Measurements from ENCODE around the gene GPR65. TPM values are rescaled to one million over a fixed set of nuclear protein-coding genes. Genes with fewer than 3 reads are reported as not detected.

The GPR65 gene
- polyA plus RNA-seq, 1 of the 3 experiments (the other 2 are of a cell fraction): under 0.01 TPM

DNA sequence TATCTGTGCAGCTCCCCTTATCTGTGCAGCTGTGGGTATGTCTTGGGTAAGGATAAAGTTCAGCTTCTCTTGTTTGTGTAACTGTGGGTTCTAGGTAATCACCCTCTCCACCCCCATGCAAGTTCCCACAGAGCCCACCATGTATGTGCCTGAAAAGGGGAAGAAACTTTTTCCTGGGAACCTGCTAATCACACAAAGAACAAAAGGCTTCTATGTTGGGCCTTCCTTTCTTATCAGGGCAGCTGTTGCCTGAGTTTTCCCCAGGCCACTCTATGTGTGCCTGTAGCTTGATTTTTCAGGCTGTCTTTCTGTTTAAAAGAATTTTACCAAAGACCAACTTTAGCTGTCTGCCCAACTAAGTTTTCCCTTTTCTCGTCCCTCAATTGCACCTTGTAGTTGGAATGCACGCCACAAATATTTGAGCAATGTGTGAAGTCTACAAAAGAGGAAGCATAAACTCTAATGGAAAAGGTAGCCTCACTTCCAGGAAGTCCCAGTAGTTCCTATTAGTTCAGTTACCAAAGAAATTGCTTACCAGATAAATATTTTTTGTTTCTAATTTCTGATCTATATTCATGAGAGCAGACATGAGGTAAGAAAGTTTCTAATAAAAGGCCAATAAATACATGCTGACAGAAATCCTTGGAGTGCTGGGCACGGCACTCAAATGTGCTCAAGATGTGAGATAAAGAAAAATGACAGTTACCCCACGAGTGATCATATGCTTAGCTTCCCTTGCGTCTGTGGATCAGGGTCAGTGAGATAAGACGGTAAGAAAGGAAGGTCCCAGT is 9.2 kb upstream of the GPR65 start (continued):
- TF ChIP-seq RCOR1 (IDR thresholded peaks at IDR 0.05; ENCODE audit: low read length) (no peak), USF1 (IDR thresholded peaks at IDR 0.05; ENCODE audit: borderline replicate concordance, low read depth) (no peak), FOXJ3 (CRISPR knock-in tag; IDR thresholded peaks at IDR 0.05) (no peak), NFIC (IDR thresholded peaks at IDR 0.05; ENCODE audit: borderline replicate concordance) (no peak), TCF12 (IDR thresholded peaks at IDR 0.05) (no peak), CHD2 (IDR thresholded peaks at IDR 0.05; ENCODE audit: low read length, partially characterized antibody) (no peak), POLR2AphosphoS5 (IDR thresholded peaks at IDR 0.05; ENCODE audit: low read depth, low read length) (no peak), FOXM1 (IDR thresholded peaks at IDR 0.05; ENCODE audit: low read depth) (no peak)
- TF ChIP-seq, protein P1, sequence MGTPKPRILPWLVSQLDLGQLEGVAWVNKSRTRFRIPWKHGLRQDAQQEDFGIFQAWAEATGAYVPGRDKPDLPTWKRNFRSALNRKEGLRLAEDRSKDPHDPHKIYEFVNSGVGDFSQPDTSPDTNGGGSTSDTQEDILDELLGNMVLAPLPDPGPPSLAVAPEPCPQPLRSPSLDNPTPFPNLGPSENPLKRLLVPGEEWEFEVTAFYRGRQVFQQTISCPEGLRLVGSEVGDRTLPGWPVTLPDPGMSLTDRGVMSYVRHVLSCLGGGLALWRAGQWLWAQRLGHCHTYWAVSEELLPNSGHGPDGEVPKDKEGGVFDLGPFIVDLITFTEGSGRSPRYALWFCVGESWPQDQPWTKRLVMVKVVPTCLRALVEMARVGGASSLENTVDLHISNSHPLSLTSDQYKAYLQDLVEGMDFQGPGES (IDR thresholded peaks at IDR 0.05; ENCODE audit: low read depth, low read length): no peak

DNA sequence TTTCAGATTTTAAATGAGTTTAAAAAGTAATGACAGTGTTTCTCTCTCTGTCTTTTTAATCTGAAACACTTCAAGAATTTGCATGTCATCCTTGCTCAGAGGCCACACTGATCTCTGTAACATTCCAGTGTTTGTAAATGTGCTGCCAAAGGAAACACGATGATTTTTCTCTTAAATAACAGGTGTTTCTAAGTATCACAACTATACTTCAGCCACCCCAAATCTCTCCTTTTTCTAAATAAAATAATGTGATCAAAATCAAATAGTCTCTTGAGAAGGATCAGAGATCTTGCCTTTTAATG is 8.7 kb upstream of the GPR65 start:
- 52% methylated on average over 1 of the region's 1 CpG for WGBS (ENCODE audit: low lambda C conversion rate)
- ChIA-PET CTCF (no interaction called here), POLR2A (no interaction called here)
- no peaks in the 10 kb centered on the region for H3K27me3 ChIP-seq (ENCODE audit: insufficient read depth)
- H3K9ac ChIP-seq: no peak overlapping the region
- H3K4me2 ChIP-seq: no peak overlapping the region
- no peaks in the 10 kb centered on the region for H3K9me3 ChIP-seq
- no peak overlapping the region for H3K27ac ChIP-seq (ENCODE audit: low read depth in 2 of 2, low read length in 1 of 2)
- no peaks in the 10 kb centered on the region for H3F3A ChIP-seq (replicated peaks; ENCODE audit: insufficient read depth)
- H3K79me2 ChIP-seq (ENCODE audit: insufficient read depth): no peaks in the 10 kb centered on the region
- H3K9me2 ChIP-seq: no peaks in the 10 kb centered on the region
- H3K4me1 ChIP-seq (ENCODE audit: control insufficient read depth in 1 of 2, insufficient read depth in 2 of 2, low read depth in 1 of 2, low read length in 1 of 2): peaks cover 0 to 7% of the 10 kb centered on the region in 2 experiments; a peak in 1 of 4 replicates
- DNase-seq: no peak
- no peak overlapping the region for H2AFZ ChIP-seq (ENCODE audit: low read depth)
- no peaks in the 10 kb centered on the region for H4K20me1 ChIP-seq (ENCODE audit: insufficient read depth)
- H3K36me3 ChIP-seq (replicated peaks in 1 of 2; ENCODE audit: control insufficient read depth in 1 of 2, insufficient read depth in 2 of 2, low read length in 1 of 2): no peaks in the 10 kb centered on the region
- no peak overlapping the region for H3K4me3 ChIP-seq (ENCODE audit: low read depth in 2 of 2, low read length in 1 of 2)
- TF ChIP-seq CTCF (IDR thresholded peaks at IDR 0.05) (no peak), ELF1 (IDR thresholded peaks at IDR 0.05) (no peak), REST (IDR thresholded peaks at IDR 0.05; ENCODE audit: low read depth, low read length) (no peak), GABPA (IDR thresholded peaks at IDR 0.05; ENCODE audit: low read depth) (no peak), GATA2 (CRISPR knock-in tag; IDR thresholded peaks at IDR 0.05) (no peak), TEAD4 (IDR thresholded peaks at IDR 0.05; ENCODE audit: borderline replicate concordance, insufficient read depth) (no peak), EP300 (IDR thresholded peaks at IDR 0.05; ENCODE audit: borderline replicate concordance in 1 of 2, low read depth in 1 of 2, low read length in 1 of 2) (no peak), TAF1 (IDR thresholded peaks at IDR 0.05; ENCODE audit: borderline replicate concordance, low read depth, low read length) (no peak), FOSL2 (IDR thresholded peaks at IDR 0.05; ENCODE audit: borderline replicate concordance, low read depth) (no peak), USF2 (IDR thresholded peaks at IDR 0.05; ENCODE audit: borderline replicate concordance, low read depth, low read length) (no peak), FOXJ3 (CRISPR knock-in tag; IDR thresholded peaks at IDR 0.05) (no peak), RFX5 (IDR thresholded peaks at IDR 0.05; ENCODE audit: low read length) (no peak), POLR2AphosphoS5 (IDR thresholded peaks at IDR 0.05; ENCODE audit: low read depth, low read length) (no peak), CHD2 (IDR thresholded peaks at IDR 0.05; ENCODE audit: low read length, partially characterized antibody) (no peak), MXI1 (IDR thresholded peaks at IDR 0.05; ENCODE audit: low read depth, low read length) (no peak)
- TF ChIP-seq, protein P1 (IDR thresholded peaks at IDR 0.05; ENCODE audit: low read depth, low read length): no peak
